GM18909 (cell line): ENCODE results near the gene SMYD1.

Experiments used
- ATAC-seq: cut with Tn5 transposase; IDR thresholded peaks from one replicate; pipeline ENCODE4 v1.9.1; 2021; ENCODE audit warnings: mild to moderate bottlenecking; ENCODE audit not compliant: unreplicated experiment, poor library complexity

Gene SMYD1

DNA sequence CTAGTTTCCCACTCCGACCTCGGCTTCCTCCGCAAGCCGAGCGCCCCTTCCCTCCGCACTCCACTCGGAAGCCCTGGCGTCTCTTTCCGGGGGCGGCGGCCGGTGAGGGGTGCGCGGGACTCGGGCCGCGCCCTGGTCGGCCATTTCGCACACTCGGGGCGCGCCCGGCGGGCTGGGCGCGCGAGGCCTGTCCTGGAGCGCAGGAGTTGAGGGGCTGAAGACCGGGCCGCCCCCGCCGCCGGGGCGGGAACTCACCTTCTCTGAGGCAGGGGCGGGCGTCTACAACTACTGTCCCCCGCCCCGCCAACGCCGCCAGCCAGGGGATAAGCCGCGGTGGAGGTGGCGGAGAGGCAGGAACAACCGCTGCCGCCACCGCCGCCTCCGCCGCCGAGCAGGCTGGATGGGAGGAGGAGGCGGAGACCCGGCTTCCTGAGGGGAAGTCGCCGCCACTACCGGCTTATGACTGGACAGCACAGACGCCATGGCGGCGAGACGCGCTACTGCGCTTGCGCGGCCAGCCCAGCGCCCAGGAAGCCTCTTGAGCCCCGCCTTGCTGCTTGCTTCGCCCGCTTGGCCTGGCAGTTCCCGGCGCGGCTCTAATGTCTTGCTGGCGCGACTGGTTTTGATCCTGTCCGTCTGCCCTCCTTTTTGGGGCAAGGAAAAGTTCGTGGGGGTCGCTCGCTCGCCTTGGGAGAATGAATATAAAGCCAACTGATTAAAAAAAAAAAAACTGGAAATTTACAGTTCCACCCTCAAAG is 12.1 kb upstream of the SMYD1 start, which contains the start of gene KRCC1:
Gene KRCC1, minus strand, starts transcription at position 413 of the 758 bp plus-strand sequence. CDS start 27,220 bp downstream, outside the sequence.
- peak; percentile 93 for ATAC-seq

DNA sequence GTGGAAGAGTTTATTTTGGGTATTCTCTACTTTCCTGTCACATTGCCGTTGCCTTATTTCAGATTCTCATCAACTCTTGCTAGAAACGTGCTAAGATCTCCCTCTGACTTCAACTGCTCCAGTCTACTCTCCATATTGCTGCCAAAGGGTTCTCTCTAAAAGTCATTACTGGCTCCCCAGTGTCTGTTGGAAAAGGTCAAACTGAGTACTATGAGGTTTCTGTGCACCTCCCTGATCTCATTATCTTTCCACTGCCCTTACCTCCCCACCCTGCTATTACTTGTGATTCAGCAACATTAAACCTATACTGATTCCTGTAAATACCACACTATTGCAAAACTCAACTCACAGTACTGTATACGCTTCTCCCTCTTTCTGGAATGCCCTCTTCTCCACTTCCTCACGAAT is 10.2 kb upstream of the SMYD1 start:
- ATAC-seq: no peak

DNA sequence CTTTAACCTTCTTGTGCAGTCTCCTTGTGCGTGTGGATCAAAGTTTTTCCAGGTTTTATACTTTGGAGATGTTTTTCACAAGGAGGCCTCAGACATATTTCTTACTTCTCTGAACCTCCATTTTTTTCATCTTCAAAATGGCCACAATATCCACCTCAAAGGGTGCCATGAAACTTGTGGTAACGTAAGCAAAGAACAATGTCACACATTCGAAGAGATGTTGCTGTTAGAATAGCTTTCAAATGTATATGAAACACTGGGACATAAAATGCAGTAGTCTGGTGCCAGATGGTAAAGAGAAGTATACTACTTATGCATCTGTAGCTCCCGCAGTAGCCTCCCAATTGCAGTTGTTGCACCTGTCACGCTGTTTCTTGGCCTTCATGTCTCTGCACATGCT is 9.4 kb upstream of the SMYD1 start:
- ATAC-seq: no peak

DNA sequence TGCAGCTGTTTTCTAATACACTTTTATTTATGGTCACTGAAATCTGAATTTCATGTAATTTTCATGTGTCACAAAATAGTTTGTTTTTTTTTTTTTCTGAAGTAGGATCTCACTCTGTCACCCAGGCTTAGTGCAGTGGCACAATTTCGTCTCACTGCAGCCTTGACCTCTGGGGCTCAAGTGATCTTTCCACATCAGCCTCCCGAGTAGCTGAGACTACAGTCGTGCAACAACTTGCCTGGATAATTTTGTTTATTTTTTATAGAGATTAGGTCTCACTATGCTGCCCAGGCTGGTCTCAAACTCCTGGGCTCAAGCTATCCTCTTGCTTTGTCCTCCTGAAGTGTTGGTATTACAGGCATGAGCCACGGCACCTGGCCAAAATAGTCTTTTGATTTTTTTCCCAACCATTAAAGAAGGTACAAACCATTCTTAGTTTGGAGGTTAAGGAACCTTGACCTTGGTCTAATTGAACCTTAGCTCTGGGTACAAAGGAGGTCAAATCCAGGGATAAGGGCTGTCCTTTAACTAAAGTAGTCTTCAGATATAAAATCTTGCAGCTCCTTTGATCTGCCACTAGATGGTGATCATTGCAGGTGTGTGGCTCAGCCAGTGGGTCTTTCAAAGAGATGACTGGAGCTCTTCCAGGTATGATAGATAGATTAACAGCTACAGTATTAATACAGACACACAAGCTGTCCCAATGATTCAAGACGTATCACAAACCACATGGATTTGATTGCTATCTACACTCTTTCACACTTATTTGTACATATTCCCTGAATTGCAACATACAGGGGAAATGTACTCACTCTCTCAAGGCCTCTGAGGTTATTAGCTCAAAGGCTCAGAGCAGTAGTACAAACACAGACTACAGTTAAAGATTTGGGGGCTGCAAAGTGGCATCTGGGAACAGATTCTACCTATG is 7.4 kb upstream of the SMYD1 start:
- peak; percentile 40 for ATAC-seq

DNA sequence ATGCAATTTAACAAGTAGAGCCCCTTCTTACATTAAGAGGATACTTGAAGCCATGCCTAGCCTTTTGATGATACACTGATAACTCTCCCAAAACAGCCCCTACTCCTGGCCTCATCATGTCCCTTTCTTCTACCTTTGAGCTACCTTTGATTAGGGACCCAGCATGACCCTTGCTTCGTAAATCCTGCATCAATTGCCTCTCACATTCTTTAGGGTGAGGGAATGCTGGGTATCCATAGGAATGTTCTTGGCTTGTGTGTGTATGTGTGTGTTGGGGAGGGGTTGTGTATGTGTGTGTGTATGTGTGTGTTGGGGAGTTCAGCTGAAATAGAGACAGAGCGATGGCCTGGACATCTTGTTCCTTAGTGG is 6.7 kb upstream of the SMYD1 start:
- no peak for ATAC-seq

DNA sequence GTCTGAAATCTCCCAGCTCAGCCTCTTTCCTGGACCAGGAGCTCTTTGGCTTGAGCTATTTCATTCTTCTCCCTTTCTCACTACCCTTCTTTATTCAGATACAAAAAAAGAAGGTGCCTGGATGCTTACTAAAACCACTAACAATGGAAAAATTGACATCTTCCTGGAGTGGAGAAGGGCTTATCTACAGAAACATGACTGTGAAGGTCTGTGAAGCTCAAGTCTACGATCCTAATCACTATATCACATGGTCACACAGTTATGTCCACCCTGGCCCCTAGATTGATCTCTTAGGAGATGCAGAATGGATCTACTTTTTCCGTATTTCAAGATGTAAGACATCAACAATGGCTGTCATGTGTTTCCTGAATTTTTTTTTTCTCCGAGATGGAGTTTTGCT is 6.3 kb upstream of the SMYD1 start:
- ATAC-seq: no peak

DNA sequence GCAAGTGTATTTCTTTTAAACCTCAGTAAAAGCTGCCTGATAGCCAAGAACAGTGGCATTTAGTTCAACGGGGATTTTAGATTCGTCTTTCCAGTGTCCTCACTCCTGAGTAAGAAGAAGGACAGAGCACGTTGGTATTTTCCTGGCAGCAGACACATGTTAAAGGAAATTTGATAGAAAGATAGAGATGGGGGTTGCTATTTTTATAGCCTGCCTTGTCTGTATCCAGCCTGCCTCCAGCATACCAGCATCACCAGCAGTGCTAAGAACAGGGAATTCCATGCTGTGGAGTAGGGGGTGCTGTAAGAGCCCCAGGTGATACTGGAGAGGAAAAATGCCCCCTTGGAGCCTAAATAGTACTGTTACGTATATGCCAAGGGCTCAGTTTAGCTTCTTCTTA is 1.1 kb upstream of the SMYD1 start:
- no peak for ATAC-seq

DNA sequence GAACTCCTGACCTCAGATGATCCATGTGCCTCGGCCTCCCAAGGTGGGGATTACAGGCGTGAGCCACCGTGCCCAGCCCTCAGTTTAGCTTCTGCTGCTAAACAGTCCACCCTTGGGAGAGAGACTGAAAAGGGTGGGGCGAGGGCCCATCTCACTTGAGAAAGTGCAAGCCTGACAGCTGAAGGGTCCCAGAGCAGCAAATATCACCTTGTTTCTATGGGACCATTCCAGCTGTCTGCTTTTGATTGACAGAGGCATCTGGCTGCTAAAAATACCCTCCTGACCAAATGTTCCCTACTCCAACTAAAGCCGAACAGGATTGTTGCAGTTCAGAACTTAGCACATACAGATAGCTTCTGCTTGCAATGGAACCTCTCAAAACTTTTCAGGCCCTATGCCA is 436 bp upstream of the SMYD1 start:
- ATAC-seq: no peak

DNA sequence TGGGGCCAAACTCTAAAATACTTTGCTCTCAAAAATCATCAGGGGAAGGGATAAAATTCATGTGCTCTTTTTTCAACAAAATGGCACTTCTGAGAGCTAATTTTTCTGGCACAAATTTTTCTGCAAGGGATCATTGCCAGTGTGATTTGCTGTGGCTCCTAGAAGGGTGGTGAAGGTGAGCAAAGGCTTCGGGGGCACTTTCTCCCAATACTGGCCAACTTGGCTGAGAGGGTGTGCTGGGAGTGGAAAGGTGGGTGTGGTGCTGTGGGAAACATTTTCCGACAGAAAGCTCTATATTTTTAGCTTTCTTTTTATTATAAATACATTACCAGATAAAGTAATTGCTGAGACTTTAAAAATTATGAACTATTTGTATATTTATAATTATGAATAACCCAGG is 419 bp downstream of the SMYD1 start:
- ATAC-seq: no peak

DNA sequence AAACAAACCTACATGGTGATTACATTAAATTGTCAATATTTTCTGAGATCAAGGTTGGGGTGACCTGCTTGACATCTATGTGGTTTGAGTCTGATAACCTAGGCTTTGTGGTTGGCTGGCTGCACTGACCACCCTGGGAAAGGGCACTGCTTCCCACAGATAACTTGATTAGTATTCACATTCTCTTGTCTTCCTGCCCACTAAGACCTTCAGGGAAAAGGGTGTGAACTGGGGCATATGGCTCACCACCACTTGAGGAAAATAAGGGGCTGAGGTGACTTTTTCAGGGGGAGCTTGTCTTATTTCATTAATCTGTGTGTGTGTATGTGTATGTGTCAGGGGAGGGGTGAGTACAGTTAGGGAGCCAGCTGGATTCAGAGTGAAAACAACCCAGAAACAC is 1.5 kb downstream of the SMYD1 start:
- no peak for ATAC-seq

DNA sequence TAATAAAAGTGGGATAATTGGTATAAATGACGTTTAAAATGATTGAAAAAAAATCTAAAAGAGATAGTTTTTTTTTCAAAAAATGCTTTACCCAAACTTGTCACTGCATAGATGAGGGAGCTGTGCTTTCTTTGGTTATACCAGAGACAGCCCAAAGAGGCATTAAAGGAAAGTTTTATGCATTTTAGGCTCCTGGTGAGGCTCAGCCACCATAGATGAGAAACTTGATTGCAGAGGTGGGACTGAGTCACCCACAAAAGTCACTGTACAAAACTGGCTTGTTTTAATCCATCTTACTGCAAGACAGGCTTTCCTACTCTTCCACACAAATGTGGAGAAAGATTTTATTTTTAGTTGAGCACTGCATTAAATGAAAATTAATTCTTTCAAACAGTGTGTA is 2.4 kb downstream of the SMYD1 start:
- ATAC-seq: no peak

DNA sequence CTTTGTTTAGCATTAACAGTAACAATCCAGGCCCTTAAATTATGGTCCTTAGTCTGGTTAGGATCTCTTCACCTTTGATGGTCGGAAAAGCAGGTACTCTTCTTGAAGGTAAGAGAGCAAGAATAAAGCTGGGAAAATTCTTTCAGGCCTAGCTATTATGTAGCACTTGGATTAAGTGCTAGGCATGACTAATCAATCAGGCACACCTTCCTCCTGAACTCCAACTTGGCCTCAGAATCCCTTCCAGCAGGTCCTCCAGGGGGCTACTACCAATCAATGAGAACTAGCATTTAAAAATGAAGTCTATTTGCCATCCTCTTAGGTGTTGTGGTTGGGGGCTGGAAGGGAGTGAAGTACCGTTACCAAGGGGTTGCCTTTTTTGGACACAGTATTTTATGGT is 3.7 kb downstream of the SMYD1 start:
- no peak for ATAC-seq

DNA sequence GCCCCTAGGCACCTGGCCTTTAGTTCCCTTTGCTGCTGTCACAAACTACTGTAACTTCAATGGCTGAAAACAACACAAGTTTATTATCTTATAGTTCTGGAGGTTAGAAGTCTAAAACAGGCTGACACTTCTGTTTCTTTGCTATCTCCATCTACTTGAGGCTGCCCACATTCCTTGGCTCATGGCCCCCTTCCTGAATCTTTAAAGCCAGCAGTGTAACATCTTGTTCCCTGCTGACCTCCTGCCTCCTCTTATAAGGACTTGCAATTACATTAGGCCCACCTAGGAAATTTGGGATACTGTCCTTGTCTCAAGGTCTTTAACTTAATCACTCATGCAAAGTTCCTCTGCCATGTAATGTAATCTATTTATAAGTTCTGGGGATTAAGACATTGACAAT is 6.5 kb downstream of the SMYD1 start:
- ATAC-seq: no peak

DNA sequence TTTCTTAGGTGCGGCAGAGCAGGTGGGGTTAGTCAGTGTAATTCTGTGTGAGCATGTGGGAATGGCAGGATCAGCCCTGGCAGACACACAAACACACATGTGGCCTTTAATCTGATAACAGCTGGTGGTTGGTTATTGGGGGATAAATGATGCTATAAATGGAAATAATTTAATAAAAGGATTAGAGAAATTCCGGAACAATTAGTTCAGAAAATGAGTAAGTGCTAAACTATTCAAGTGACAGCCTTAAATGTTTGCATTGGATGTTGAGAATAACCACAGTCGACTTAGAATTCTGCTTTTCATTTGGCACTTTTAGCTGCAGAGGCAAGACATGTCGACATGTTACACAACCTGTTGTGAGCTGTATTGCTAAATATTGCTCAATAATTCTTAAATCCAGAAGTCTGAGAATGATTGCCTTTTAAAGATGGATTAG is 7.2 kb downstream of the SMYD1 start:
- no peak for ATAC-seq

DNA sequence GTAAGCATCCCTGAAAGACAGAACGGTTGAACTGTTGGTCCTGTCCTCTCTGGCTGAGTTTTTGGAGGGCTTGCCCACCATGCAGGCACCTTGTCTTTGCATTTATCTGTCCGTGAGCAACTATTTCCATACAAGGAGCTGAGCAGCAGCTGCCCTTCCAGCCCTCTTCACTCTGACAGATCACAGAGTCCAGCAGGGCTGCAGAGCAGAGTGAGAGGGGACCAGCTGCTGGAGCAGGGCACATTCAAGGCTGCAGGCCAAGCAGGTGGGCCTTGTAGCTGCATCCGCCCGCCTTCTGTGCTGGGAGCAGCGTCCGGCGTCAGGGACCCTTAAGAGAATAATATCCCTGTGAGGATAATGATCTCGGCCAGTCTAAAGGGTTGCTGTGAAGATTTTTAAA is 9.5 kb downstream of the SMYD1 start:
- ATAC-seq: no peak

DNA sequence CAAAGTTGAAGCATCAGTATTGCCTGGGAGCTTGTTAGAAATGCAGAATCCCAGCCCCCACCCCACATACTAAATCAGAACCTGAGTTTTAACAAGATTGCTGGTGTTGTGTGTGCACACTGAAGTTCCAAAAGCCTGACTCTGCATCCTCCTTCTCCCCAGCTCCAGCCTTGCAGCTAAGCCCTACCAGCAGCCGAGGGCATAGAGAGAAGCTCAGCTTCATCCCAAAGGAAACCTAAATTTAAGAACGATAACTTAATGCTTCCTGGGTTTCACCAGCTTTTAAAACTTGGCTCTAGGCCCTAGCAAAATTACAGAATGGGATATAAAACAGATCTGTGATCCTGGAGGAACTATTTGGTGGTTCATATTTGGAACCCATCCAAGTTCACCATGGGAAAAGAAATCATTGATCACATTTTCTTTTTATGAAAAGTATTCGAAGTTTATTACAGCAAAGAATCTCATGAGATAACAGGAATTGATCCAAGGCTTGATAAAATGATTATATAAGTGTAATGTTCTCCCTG is 11.1 kb downstream of the SMYD1 start:
- ATAC-seq: no peak

DNA sequence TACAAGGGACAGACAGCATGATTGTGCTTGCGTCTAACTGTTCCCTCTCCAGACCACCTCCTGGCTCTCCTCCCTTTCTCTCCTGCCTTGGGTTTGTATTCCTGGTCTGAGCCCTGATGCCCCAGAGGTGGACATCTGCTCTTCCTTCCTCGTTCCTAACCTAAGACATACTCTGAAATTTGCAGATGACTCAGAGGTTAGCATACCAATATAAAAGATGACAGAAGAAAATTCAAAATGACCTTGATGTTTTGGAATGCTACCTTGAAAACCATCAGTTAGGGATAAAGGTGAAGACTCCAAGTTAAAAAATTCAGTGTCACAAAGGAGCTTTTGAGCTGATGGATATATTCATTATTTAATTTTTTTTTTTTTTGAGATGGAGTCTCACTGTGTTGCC is 12.9 kb downstream of the SMYD1 start:
- no peak for ATAC-seq

DNA sequence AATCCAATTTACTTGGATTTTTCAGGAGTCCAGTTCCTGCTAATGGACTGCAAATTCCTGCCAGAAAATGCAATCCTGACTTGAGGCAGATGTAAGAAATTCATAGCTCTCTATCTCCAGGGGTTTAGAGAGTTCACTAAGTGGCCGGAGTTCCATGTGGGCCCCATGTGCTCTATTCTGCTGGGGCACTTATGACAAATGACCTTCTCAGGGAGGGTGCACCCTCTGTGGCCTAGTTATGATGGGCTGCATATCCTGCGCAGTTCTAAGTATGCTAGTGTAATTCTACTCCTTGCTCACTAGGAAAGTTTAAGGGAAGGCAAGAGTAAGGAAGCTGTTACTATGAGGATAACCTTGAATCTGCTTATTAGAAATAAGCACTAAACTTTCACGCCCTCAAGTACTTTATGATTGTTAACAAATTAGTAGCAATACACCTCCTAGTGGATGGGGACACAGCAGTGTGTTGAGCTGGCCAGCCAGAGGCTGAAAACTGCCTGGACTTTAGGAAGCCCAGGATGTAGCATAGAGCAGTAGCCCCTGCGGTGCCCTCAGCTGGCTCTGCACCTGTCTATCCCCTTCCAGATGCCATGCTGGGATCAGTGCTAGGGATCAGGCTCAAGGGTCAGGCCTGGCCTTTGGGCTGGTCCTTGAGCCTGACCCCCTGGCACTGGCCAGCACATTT is 14.4 kb downstream of the SMYD1 start:
- ATAC-seq: no peak

DNA sequence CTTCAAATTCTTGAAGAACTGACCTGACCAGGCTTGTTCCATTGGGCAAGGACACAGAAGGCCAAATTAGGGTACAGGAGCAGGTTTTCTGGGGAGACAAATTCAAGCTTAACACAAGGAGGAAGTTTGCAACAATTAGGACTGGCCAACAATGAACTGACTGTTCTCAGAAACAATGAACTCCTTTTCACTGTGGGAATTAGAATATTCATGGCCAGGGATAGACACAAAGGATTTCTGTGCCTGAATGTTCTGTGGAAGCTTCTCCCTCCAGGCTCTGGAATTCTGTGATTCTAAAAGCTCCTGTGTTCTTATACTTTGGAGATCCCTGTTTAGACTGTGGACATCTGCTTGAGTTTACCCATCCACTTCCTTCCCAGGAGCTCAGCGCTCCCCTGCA is 15.2 kb downstream of the SMYD1 start:
- no peak for ATAC-seq

DNA sequence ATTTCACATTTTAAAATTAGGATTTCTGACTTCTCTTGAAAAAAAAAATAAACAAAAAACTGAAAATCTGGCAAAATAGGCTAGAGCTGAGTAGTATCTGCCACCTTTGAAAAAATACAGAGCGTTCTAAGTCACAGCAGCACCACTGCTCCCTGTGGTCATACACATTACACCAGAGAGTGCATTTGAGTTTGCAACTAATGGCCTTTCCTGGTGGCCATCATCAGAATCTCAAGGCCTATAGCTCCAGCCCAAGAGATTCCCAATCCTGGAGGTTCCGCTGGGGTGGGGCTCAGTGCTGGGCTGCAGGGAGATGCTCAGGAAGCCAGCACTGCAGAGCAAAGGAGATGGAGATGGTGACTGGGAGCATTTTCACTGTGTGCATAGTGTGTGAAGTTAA is 17.5 kb downstream of the SMYD1 start:
- ATAC-seq: no peak

DNA sequence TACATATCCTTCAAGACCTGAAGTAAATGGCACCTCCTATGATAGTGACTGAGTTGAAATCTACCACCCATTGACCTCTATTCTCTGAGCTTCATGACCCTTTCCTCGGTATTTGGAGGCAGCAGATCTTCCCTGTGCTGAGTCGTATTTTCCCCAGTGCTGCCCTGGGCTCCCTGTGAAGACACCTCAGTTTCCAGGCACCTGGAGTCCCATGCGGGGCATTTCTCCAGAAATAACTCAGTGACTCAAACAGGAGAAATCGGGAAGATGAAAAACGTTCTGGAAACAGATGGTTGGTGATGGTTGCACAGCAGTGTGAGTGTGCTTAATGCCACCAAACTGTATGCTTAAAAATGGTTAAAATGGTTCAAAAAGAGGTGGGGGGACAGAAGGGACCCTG is 18.0 kb downstream of the SMYD1 start:
- ATAC-seq: no peak
